WERI-Rb-1 (cell line): ENCODE measurements around the gene USP7.

Source experiments
- DNase-seq: peaks from one replicate; pipeline ENCODE4 v3.0.0-alpha.2; 2020
- H3K27ac ChIP-seq: fragments of 250-450 bp; sonication (Bioruptor Pico); 2 replicates; pipeline ENCODE4 v1.5.1; 2020; ENCODE audit warnings: mild to moderate bottlenecking, moderate library complexity
- H3K27me3 ChIP-seq: fragments of 250-450 bp; sonication (Bioruptor Pico); 2 replicates; pipeline ENCODE4 v1.5.1; 2021; ENCODE audit warnings: mild to moderate bottlenecking, low read depth, moderate library complexity; ENCODE audit not compliant: insufficient read depth, severe bottlenecking
- H3K36me3 ChIP-seq: fragments of 250-450 bp; sonication (Bioruptor Pico); 2 replicates; pipeline ENCODE4 v1.5.1; 2020; ENCODE audit warnings: mild to moderate bottlenecking, moderate library complexity
- H3K4me3 ChIP-seq: 2 replicates; pipeline ENCODE4 v1.5.1; 2011; ENCODE audit warnings: low read depth, mild to moderate bottlenecking, control low read depth, low read length
- H3K9me3 ChIP-seq: fragments of 250-450 bp; sonication (Bioruptor Pico); 2 replicates; pipeline ENCODE4 v1.5.1; 2021; ENCODE audit warnings: mild to moderate bottlenecking, moderate library complexity; ENCODE audit not compliant: severe bottlenecking
- CTCF ChIP-seq: IDR thresholded peaks from 2 replicates; pipeline ENCODE4 v1.5.1; 2011; ENCODE audit warnings: low read depth, mild to moderate bottlenecking, control low read depth, inconsistent platforms, low read length

USP7 gene

GRCh38 chr16:8900343-8900742, 63.4 kb downstream of the USP7 start:
- DNase-seq, result no peak
- Histone ChIP-seq H3K4me3 (no peak overlapping the region), H3K9me3 (no peaks in the 10 kb centered on the region), H3K27ac (no peak overlapping the region), H3K27me3 (no peaks in the 10 kb centered on the region), H3K36me3 (peaks cover 95% of the 10 kb centered on the region)
- TF ChIP-seq CTCF, result no peak

GRCh38 chr16:8899709-8900317, 63.9 kb downstream of the USP7 start:
- no peak overlapping the region for H3K27ac ChIP-seq
- no peak overlapping the region for H3K4me3 ChIP-seq
- H3K9me3 ChIP-seq, result no peaks in the 10 kb centered on the region
- 0 out of 2 replicates have a peak, but pooled peaks have one; percentile 22 for TF ChIP-seq CTCF
- H3K27me3 ChIP-seq, result no peaks in the 10 kb centered on the region
- DNase-seq, result no peak
- H3K36me3 ChIP-seq, result peaks cover 95% of the 10 kb centered on the region

GRCh38 chr16:8898660-8899318, 64.9 kb downstream of the USP7 start:
- DNase-seq, result peak; percentile 42
- Histone ChIP-seq H3K9me3 (no peaks in the 10 kb centered on the region), H3K27ac (no peak overlapping the region), H3K4me3 (no peak overlapping the region), H3K36me3 (peaks cover 97% of the 10 kb centered on the region), H3K27me3 (no peaks in the 10 kb centered on the region)
- TF ChIP-seq CTCF, result no peak

GRCh38 chr16:8894736-8895334, 68.9 kb downstream of the USP7 start:
- H3K27ac ChIP-seq, result no peak overlapping the region
- no peak for DNase-seq
- no peak for TF ChIP-seq CTCF
- H3K9me3 ChIP-seq, result no peaks in the 10 kb centered on the region
- H3K36me3 ChIP-seq, result peaks cover 86% of the 10 kb centered on the region
- H3K4me3 ChIP-seq, result no peak overlapping the region
- no peaks in the 10 kb centered on the region for H3K27me3 ChIP-seq

- TF ChIP-seq CTCF, result no peak
- no peak overlapping the region for H3K27ac ChIP-seq
- H3K27me3 ChIP-seq, result no peaks in the 10 kb centered on the region
- peaks cover 79% of the 10 kb centered on the region for H3K36me3 ChIP-seq
- H3K4me3 ChIP-seq, result no peak overlapping the region
- DNase-seq, result no peak
- no peaks in the 10 kb centered on the region for H3K9me3 ChIP-seq
Observed at GRCh38 chr16:8893976-8894690, 69.6 kb downstream of the USP7 start.
